NCI-H1436 (cell line): Measurements from ENCODE around the gene APLP2.
"Not testable (repeated sequence)": the region's sequence is repeated elsewhere in the genome, so short reads cannot be mapped to it uniquely, and the experiment has no call there.

Source experiments
- DNase-seq: peaks from one replicate; lab custom pipeline; 2025; lab: John Stamatoyannopoulos, UW

APLP2 gene

GRCh38 chr11:130069659-130070108, at the start of gene APLP2:
Gene APLP2 (plus strand): TSS chr11:130069894. CDS start chr11:130069978, 84 bp downstream.
- peak; percentile 99 for DNase-seq

- no peak for DNase-seq
These were observed 49.4 kb upstream of the APLP2 start for GRCh38 chr11:130020323-130020722.

DNA sequence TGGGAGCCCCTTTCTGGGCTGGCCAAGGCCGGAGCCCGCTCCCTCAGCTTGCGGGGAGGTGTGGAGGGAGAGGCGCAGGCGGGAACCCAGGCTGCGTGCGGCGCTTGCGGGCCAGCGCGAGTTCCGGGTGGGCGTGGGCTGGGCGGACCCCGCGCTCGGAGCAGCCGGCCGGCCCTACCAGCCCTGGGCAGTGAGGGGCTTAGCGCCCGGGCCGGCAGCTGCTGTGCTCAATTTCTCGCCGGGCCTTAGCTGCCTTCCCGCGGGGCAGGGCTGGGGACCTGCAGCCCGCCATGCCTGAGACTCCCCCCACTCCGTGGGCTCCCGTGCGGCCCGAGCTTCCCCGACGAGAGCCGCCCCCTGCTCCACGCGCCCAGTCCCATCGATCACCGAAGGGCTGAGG, 48.1 kb upstream of the APLP2 start:
- DNase-seq = not testable (repeated sequence)

DNA sequence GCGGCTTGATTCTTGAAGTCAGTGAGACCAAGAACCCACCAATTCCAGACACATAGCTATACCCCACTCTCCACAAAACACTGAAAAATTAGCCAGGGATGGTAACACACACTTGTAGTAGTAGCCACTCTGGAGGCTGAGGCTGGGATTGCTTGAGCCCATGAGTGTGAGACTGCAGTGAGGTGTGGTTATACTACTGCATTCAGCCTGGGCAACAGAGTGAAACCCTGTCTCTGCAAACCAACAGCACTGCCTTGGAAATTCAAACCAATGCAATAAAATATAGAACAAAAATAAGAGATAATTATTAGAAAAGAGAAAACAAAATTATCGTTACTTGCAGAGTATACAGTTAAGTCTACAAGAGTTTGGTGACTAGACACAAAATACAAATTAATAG, 46.9 kb upstream of the APLP2 start:
- DNase-seq = no peak

GRCh38 chr11:130023204-130023603, 46.5 kb upstream of the APLP2 start:
- DNase-seq = no peak

- DNase-seq = no peak
These were observed 45.3 kb upstream of the APLP2 start for GRCh38 chr11:130024361-130024760.

DNA sequence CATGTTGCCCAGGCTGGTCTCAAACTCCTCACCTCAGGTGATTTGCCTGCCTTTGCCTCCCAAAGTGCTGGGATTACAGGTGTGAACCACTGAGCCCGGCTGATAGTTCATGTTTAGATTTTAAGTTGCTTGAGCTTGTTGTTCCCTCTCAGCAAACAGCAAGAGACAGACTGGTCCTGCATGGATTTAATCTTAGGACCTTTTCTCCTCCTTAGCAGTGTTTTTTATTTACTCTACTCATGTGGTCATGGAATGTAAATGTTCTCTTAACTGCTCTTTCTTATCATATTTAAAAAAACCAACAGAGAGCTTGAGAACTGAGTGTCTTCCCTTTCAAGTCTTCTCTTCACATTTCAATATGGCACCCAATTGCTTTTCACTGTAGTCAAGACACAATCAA, 44.3 kb upstream of the APLP2 start:
- DNase-seq = no peak

- DNase-seq = no peak
These were observed 40.6 kb upstream of the APLP2 start for GRCh38 chr11:130029137-130029536.

DNA sequence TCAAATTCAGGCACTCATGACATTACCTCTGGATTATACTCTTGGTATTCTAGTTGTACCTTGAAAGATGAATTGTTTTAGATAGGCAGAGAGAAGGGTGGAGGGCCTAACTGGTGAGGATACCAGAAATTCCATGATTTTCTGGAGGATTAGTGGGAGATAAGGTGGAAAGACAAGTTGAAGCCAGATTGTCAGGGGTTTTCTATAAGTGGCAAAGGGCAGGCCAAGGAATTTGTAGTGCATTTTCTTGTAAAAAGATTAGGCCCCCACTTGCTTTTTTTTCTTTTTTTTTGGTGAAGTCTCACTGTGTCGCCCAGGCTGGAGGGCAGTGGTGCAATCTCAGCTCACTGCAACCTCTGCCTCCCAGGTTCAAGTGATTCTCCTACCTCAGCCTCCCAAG, 38.6 kb upstream of the APLP2 start:
- DNase-seq = no peak

GRCh38 chr11:130031945-130032344, 37.7 kb upstream of the APLP2 start:
- no peak for DNase-seq

DNA sequence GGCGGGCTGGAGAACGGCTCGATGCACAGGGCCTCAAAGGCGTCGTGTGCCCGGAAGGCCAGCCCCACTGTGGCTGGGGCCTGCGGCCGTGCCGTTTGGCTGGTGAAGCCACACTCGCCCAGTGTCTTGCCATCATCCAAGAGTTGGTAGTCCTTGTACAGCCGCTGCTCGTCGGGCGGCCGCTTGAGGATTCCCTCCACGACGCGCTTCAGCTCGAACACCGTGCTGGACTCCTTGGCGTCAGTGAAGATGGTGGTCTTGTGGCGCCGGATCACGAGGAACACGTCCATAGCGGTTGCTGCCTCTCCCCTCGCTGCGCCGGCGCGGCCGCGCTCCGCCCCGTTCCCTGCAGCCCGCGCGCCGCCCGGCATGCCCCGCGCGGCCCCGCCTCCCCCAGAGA, 36.8 kb upstream of the APLP2 start:
- DNase-seq = no peak

DNA sequence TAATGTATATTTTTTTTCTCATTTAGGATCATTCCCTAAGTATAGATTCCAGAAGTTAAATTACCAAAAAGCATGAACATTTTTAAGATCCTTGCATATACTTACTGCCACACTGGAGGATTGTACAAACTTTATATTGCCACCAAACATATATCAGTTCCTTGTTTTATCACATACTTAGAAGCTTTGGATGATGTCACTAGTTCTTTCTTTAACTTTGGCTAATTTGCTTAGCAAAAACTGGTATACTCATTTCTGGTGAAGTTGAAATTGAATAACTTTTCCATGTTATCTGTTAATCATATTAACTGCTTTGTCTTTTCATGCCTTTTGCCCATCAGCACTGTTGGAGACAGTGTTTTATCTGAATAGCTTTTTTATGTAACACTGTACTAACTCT, 35.5 kb upstream of the APLP2 start:
- DNase-seq = no peak

- DNase-seq = no peak
These were observed 32.6 kb upstream of the APLP2 start for GRCh38 chr11:130037058-130037457.

DNA sequence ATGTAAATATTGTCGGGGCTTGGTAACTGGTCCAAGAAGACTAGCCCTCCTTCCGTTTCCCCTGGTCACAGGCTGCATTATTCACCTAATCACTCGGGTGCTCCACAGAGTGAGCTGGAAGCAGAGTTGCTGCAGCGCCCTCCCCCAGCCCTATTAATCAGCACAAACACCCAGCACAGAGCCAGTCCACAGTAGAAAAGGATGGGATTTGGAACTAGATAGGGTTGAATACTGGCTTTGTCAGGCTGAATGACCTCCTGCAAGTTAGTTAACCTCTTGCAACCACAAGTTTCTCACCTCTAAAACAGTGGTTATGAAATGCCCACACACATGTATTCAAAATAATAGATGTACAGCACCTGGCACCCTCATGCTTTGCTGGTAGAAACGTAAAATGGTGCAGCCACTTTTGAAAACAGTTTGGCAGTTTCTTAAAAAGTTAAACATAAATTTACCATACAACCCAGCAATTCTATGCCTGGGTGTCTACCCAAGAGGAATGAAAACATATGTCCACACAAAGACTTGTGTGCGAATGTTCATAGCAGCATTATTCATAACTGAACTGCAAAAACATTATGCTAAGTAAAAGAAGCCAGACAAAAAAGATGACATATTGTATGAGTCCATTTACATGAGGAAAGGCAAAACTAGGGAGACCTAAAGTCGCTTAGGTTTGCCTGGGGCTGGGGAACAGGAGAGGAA, 31.7 kb upstream of the APLP2 start:
- DNase-seq = no peak

- no peak for DNase-seq
These were observed 29.3 kb upstream of the APLP2 start for GRCh38 chr11:130040281-130040940.

- no peak for DNase-seq
These were observed 27.6 kb upstream of the APLP2 start for GRCh38 chr11:130042093-130042591.

- no peak for DNase-seq
These were observed 26.1 kb upstream of the APLP2 start for GRCh38 chr11:130043575-130043974.

DNA sequence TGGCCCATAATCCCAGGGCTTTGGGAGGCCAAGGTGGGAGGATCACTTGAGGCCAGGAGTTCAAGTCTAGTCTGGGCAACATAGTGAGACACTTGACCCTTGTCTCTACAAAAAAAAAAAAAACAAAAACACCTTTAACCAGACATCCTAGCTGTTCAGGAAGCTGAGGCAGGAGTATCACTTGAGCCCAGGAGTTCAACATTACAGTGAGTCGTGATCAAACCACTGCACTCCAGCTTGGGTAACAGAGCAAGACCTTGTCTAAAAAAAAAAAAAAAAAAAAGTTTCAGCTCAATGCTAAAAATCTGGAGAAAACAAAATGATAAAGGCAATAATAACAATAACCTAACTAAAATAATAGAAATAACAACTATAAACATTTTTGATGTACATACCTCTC, 22.6 kb upstream of the APLP2 start:
- no peak for DNase-seq

DNA sequence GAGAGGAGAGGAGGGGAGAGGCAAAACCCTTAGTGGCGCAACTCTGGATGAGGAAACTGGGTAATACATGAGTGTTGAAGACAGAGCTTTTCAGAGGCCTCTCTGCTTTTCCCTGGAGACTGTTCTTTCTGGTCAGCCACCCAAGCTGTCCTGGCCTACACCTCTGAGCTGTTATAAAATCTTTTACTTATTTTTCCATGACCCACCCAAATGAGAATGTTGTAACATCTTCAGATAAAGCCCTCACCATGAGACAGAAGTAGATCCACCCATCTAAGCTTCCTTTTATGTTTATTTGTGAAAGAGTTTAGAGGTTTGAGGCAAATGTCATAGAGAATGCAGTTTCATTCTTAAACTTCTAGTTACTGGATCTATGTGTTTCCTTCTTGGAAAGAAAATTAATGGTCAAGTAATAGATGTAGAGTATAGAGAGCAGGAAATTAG, 20.3 kb upstream of the APLP2 start:
- no peak for DNase-seq

DNA sequence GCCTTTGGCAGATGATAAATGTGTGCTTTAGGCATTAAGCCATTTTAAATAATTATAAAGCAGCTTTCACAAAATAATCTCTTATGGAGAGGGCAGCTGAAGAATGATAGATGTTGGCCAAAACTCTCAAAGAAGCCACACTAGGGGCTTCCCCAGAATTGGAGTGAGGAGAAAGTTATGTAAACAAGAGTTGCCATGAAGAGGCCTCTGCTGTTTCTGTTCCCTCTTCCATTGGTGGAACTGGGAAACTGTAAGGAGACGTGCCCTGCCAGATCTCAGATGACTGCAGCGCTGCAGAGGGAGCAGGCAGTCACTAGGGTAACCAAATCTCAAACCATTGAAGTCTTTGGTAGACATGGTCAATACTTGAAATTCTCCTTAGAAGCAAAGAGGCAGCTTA, 19.4 kb upstream of the APLP2 start:
- DNase-seq = no peak

- DNase-seq = no peak
These were observed 18.6 kb upstream of the APLP2 start for GRCh38 chr11:130051082-130051481.

DNA sequence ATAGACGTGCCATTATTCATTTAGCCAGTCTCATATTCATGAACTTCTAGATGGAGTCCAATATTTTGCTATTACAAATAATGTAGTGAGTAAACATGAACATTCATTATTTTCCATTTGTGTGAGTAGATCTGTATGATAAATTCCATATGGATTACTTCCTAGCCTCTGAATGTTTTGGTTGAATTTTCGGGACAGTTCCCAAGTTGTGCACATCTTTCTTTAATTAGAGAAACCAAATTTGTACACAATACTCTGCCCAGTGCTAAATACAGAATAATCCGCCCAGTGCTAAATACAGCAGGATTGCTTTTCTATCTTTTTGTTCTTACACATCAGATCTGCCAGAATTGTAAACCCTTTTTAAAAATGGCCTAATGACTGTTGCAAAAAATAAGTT, 17.1 kb upstream of the APLP2 start:
- no peak for DNase-seq

GRCh38 chr11:130054966-130055365, 14.7 kb upstream of the APLP2 start:
- DNase-seq = no peak

- no peak for DNase-seq
These were observed 14.1 kb upstream of the APLP2 start for GRCh38 chr11:130055617-130056016.
